ENCODE data around the gene DAW1. TPM values are rescaled to one million over a fixed set of nuclear protein-coding genes. Genes with fewer than 3 reads are reported as not detected.

The DAW1 gene
- total and polyA plus RNA-seq, 9 donors, result 0.05 to 0.36 (median 0.09) TPM; not detected in 5

DNA sequence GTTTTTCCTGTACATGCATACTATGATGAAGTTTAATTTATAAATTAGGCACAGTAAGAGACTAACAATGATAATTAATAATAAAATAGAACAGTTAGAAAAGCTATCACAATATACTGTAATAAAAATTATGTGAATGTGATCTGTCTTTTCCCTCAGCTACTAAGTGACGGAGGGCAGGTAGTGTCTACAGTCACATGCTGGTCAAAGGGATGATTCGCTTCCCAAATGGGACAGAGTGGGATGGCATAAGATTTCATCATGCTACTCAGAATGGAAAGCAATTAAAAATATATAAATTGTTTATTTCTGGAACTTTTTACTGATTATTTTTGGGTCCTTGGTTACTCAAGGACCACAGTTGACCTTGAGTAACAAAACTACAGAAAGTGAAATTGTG, 71.5 kb downstream of the DAW1 start:
- WGBS (ENCODE audit: insufficient coverage), result no CpG with 5 or more reads among the region's 2 CpGs
- no peak for DNase-seq
- no peaks in the 10 kb centered on the region for H3K4me1 ChIP-seq (ENCODE audit: control insufficient read depth, insufficient read depth, low read length)
- no peak overlapping the region for H3K4me3 ChIP-seq (ENCODE audit: low read length)
- no peaks in the 10 kb centered on the region for H3K27me3 ChIP-seq (ENCODE audit: control insufficient read depth, insufficient read depth, low read length)
- no peak overlapping the region for H3K27ac ChIP-seq (ENCODE audit: low read length)
- H3K9me3 ChIP-seq (replicated peaks; ENCODE audit: control insufficient read depth, low read depth, low read length), result no peaks in the 10 kb centered on the region
- no peaks in the 10 kb centered on the region for H3K36me3 ChIP-seq (ENCODE audit: control insufficient read depth, insufficient read depth, low read length)

DNA sequence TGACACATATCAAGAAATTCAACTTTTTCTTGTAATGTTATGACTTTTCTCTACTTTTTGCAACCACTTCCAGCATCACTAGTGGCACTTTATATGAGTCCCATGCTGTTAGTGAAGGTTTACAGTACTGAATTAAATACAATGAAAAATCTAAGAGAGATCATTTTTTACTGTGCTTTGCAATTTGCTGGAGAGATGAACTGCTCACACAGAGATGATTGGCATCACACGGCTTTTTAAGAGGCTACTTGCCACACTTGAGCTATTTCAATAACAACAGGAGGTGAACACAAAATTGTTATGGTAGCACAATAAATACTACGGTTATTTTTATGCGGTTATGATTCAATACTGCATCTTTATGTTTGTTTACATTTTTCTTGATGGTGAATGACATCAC, 88.9 kb downstream of the DAW1 start:
- no peak for DNase-seq
- no peaks in the 10 kb centered on the region for H3K9me3 ChIP-seq (replicated peaks; ENCODE audit: control insufficient read depth, low read depth, low read length)
- 60% methylated on average over 1 of the region's 3 CpGs for WGBS (ENCODE audit: insufficient coverage)

DNA sequence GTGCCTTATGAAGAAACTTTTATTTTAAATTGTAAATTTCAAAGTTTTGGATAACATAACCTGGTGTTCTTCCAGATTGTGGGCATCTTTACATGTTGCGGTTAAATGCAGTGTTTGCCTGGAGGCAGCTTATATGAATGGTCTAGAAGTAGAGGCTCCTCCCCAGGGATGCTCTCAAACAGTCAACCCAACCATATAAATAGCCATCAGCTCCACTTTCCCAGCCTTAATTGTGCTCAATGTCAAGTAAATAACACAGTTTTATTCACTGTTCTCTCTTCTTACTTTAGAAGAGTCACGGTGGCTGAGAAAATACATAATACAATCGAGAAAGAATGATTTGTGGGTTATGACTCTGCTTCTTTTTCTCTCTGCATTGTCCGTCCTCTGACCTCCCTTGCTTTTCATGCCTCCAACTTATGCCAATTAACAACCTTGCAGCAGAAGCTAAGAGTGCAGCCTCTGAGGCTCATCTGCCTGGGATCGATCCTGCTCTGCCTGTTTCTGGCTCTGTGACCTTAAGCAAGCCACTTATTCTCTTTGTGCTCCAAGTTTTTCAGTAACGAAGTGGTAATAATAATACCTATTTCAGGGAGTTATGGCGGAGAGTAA, 100.3 kb downstream of the DAW1 start:
- Histone ChIP-seq H3K27me3 (ENCODE audit: control insufficient read depth, insufficient read depth, low read length) (no peaks in the 10 kb centered on the region), H3K27ac (ENCODE audit: low read length) (no peak overlapping the region), H3K4me3 (ENCODE audit: low read length) (no peak overlapping the region), H3K4me1 (ENCODE audit: control insufficient read depth, insufficient read depth, low read length) (no peaks in the 10 kb centered on the region), H3K9me3 (replicated peaks; ENCODE audit: control insufficient read depth, low read depth, low read length) (no peaks in the 10 kb centered on the region), H3K36me3 (ENCODE audit: control insufficient read depth, insufficient read depth, low read length) (no peaks in the 10 kb centered on the region)
- 88% methylated on average over 1 of the region's 7 CpGs for WGBS (ENCODE audit: insufficient coverage)
- no peak for DNase-seq

More for the DNA sequence above, 88.9 kb downstream of the DAW1 start:
- Histone ChIP-seq H3K36me3 (ENCODE audit: control insufficient read depth, insufficient read depth, low read length) (no peaks in the 10 kb centered on the region), H3K27ac (ENCODE audit: low read length) (no peak overlapping the region), H3K4me3 (ENCODE audit: low read length) (no peak overlapping the region), H3K27me3 (ENCODE audit: control insufficient read depth, insufficient read depth, low read length) (no peaks in the 10 kb centered on the region), H3K4me1 (ENCODE audit: control insufficient read depth, insufficient read depth, low read length) (no peaks in the 10 kb centered on the region)

DNA sequence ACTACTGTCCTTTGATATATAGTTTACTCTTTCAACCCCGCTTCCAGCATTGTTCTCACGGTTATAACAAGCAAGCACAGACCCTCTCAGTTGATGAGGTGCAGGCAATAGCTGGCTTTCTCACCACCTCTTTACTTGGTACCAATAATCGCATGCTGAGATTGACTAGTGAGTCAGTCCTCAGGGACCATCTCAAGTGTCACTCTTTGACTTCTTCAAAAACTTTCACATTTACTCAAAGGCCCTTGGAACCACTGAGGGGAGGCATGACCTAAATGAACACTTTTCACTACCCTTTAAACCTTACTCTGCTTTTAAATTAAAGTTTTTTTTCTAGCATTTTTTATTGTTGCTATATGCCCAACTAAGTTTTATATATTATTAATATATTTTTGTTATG, 101.8 kb downstream of the DAW1 start:
- no peaks in the 10 kb centered on the region for H3K36me3 ChIP-seq (ENCODE audit: control insufficient read depth, insufficient read depth, low read length)
- 83% methylated on average over 3 of the region's 3 CpGs for WGBS (ENCODE audit: insufficient coverage)
- no peak overlapping the region for H3K27ac ChIP-seq (ENCODE audit: low read length)
- no peaks in the 10 kb centered on the region for H3K9me3 ChIP-seq (replicated peaks; ENCODE audit: control insufficient read depth, low read depth, low read length)
- no peak for DNase-seq
- H3K4me1 ChIP-seq (ENCODE audit: control insufficient read depth, insufficient read depth, low read length), result no peaks in the 10 kb centered on the region
- no peak overlapping the region for H3K4me3 ChIP-seq (ENCODE audit: low read length)
- H3K27me3 ChIP-seq (ENCODE audit: control insufficient read depth, insufficient read depth, low read length), result no peaks in the 10 kb centered on the region

Other genes starting within 250 kb of the DAW1 start
- gene SCYGR5, start 204.8 kb upstream of the DAW1 start, total RNA-seq, result not detected
- gene SCYGR5, start 204.8 kb upstream of the DAW1 start, polyA plus RNA-seq (ENCODE audit: insufficient read depth in 1 of 8, insufficient read length in 8 of 8, low replicate concordance in 1 of 8), result not detected
- 1.2 TPM for gene SLC19A3, start 153.6 kb upstream of the DAW1 start, total RNA-seq
- gene SLC19A3, start 153.6 kb upstream of the DAW1 start, polyA plus RNA-seq (ENCODE audit: insufficient read depth in 1 of 8, insufficient read length in 8 of 8, low replicate concordance in 1 of 8), result 1 to 10 TPM in 4 of 8 donors, under 1 TPM in 4; 0.64 to 5.1 (median 0.94) TPM
- gene SCYGR6, start 146.9 kb upstream of the DAW1 start, total RNA-seq, result not detected
- not detected for gene SCYGR6, start 146.9 kb upstream of the DAW1 start, polyA plus RNA-seq (ENCODE audit: insufficient read depth in 1 of 8, insufficient read length in 8 of 8, low replicate concordance in 1 of 8)
- not detected for gene SCYGR7, start 143.3 kb upstream of the DAW1 start, total RNA-seq
- gene SCYGR7, start 143.3 kb upstream of the DAW1 start, polyA plus RNA-seq (ENCODE audit: insufficient read depth in 1 of 8, insufficient read length in 8 of 8, low replicate concordance in 1 of 8), result not detected
- gene SCYGR8, start 125.7 kb upstream of the DAW1 start, total RNA-seq, result not detected
- not detected for gene SCYGR8, start 125.7 kb upstream of the DAW1 start, polyA plus RNA-seq (ENCODE audit: insufficient read depth in 1 of 8, insufficient read length in 8 of 8, low replicate concordance in 1 of 8)
- 0.27 TPM for gene CCL20, start 57.8 kb upstream of the DAW1 start, total RNA-seq
- 1 to 10 TPM in 7 of 8 donors, under 1 TPM in 1; 0.61 to 6.3 (median 2.3) TPM for gene CCL20, start 57.8 kb upstream of the DAW1 start, polyA plus RNA-seq (ENCODE audit: insufficient read depth in 1 of 8, insufficient read length in 8 of 8, low replicate concordance in 1 of 8)